ENCODE data around the gene APOL3.
"Not testable (repeated sequence)": the region's sequence is repeated elsewhere in the genome, so short reads cannot be mapped to it uniquely, and the experiment has no call there.

The APOL3 gene

GRCh38 chr22:36102995-36103394 is 57.6 kb downstream of the APOL3 start:
- DNase-seq: no peak

DNA sequence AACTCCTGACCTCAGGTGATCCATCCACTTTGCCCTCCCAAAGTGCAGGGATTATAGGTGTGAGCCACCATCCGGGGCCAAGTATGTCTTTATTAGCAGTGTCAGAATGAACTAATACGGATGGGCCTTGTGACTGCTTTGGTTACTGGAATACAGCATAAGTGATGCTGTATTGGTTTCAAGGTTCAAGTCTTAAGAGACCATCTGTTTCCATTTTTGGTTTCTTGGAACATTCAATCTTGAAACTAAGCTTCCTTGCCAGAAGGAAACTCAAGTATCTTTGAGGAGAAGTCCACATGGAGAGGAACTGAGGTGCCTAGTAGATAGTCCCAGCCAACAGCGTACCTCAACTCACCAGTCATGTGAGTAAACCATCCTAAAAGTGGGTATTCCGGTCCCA is 58.8 kb downstream of the APOL3 start:
- no peak for DNase-seq

DNA sequence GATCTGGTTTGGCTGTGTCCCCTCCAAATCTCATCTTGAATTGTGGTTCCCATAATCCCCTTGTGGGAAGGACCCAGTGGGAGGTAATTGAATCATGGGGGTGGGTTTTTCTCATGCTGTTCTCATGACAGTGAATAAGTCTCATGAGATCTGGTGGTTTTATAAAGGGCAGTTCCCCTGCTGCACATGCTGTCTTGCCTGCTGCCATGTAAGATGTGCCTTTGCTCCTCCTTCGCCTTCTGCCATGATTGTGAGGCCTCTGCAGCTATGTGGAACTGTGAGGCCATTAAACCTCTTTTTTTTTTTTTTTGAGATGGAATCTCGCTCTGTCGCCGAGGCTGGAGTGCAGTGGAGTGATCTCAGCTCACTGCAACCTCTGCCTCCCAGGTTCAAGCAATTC is 59.6 kb downstream of the APOL3 start:
- DNase-seq: not testable (repeated sequence)

DNA sequence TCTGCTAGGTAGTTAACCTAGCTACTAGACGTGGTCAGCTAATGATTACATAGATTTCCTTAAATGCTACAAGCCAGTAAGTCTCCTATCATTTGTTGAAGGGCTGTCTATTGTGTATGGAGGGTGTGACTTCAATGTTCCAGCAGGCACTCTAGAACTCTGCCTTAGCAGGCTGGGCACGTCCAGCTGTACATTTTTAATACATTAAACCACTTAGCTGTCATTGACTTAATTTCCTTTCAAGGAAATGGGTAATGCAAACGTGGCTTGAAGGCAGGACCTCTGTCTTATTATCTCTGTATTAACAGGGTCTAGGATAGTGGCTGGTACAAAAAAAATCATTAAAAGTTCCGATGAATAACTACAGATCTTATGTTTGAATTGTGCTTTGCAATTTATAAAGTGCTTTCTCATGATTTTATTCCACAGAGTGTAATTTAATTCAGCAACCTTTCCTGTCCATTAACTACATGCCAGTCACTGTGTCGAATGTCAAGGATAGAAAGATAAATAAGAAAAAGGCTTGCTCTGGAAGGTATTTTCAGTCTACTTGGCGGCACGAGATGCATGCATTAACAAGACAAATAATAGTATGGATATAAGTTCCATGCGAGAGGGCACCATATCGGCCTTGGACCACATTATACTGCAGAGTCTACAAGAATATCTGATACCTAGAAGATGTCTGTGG is 60.3 kb downstream of the APOL3 start:
- no peak for DNase-seq

DNA sequence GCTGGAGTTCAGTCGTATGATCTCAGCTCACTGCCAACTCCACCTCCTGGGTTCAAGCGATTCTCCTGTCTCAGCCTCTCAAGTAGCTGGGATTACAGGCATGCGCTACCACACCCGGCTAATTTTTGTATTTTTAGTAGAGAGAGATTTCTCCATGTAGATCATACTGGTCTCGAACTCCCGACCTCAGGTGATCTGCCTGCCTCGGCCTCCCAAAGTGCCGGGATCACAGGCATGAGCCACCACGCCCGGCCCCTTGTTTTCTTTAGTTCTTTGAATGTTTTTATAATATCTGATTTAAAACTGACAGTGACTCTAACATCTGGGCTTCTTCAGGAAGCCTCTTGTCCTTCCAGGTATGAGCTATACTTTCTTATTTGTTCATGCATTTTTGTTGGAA is 61.0 kb downstream of the APOL3 start:
- not testable (repeated sequence) for DNase-seq

DNA sequence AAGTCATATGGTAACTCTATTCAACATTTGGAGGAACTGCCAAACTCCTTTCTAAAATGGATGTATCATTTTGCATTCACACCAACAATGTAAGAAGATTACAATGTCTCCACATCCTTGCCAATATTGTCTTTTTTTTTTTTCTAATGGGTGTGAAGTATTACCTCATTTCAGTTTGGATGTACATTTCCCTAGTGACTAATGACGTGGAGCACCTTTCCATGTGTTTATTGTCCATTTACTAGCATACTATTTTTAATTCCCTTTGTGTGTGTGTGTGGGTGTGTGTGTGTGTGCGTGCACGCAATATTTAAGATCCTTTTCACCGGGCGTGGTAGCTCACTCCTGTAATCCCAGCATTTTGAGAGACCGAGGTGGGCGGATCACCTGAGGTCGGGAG is 62.7 kb downstream of the APOL3 start:
- DNase-seq: no peak

GRCh38 chr22:36090772-36091171 is 69.8 kb downstream of the APOL3 start:
- not testable (repeated sequence) for DNase-seq

Measured in hypothalamus (tissue), 51 donors.